NCI-H446 (cell line): ENCODE results near the gene OR56A5.
"Not testable (repeated sequence)": the region's sequence is repeated elsewhere in the genome, so short reads cannot be mapped to it uniquely, and the experiment has no call there.

Experiments
- DNase-seq, 2 experiments: peaks; one replicate each; lab custom pipeline; 2025; lab: John Stamatoyannopoulos, UW

The OR56A5 gene, protein sequence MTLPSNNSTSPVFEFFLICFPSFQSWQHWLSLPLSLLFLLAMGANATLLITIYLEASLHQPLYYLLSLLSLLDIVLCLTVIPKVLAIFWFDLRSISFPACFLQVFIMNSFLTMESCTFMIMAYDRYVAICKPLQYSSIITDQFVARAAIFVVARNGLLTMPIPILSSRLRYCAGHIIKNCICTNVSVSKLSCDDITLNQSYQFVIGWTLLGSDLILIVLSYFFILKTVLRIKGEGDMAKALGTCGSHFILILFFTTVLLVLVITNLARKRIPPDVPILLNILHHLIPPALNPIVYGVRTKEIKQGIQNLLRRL

DNA sequence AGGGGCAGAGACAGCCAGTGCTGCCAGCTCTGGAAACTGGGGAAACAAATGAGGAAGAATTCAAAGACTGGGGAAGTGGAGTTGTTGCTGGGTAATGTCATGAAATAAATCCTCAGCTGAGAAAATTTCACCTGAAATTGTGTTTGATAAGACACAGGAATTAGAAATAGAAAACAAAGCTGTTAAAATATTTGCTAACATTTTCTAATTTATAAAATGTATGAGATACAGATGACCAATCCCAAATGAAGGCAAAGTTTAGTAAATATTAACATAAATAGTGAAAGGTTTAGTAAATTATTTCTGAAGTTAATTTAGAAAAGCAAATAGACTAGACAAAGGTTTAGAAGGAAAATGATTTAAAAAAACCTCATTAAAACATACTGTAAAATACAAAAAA lies at the start of gene OR56A5:
Gene OR56A5 (minus strand): TSS at position 101 of the 400 bp plus-strand sequence. CDS start 0 bp downstream, at position 101.
- DNase-seq = no peak

- DNase-seq = no peak
Measured at GRCh38 chr11:6013042-6013441, 44.7 kb upstream of the OR56A5 start.

- no peak for DNase-seq
Measured at GRCh38 chr11:6012035-6012668, 43.9 kb upstream of the OR56A5 start.

- no peak for DNase-seq
Measured at GRCh38 chr11:6006846-6007245, 38.6 kb upstream of the OR56A5 start, which contains the start of gene OR56A4. OR56A4 (minus strand) TSS chr11:6006946; CDS start chr11:6002992, 3,954 bp downstream.

DNA sequence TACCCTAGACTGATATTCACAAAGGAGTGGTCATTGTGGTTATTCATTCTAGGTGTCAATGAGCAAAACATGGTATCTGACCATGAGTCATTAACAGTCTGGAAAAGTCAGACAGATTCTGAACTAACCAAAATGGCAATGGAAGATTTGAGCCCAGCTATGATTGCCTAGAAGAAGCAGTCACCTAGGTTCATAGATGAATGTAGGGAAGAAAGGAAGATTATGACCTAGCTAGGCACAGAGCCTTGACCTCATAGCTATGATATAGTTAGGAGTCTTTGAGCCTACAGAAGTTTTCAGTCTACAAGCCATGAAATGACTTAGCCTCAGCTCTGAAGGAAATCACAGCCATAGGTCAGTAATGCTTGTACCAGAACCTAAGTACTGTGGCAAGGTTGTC lies 38.1 kb upstream of the OR56A5 start:
- no peak for DNase-seq

- no peak for DNase-seq
Measured at GRCh38 chr11:6002202-6002699, 34.0 kb upstream of the OR56A5 start.

GRCh38 chr11:5994791-5995190 lies 26.5 kb upstream of the OR56A5 start:
- DNase-seq = no peak

- peak in 1 of 2 experiments; percentile 23 for DNase-seq
Measured at GRCh38 chr11:5992604-5993251, 24.4 kb upstream of the OR56A5 start.

DNA sequence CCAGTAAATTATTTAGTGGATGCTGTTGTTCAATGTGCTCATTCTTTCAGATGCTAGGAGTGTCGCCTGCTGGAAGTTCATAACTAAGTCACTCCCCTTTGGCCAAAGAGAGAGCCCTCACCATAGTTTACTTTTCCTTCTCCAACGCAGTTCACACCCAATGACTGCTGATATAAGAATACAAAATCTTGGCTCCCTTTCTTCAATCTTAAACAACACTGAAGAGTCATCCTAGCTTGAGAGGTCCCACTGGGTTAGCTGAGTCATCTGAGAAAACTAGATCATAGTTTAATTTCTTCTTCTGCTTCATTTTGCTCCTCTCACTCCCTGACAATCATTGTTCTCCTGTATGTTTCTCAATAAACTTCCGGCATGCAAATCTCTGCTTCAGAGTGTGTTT lies 23.9 kb upstream of the OR56A5 start:
- no peak for DNase-seq

- no peak for DNase-seq
Measured at GRCh38 chr11:5989203-5989602, 20.9 kb upstream of the OR56A5 start.

- no peak for DNase-seq
Measured at GRCh38 chr11:5986885-5987284, 18.6 kb upstream of the OR56A5 start, which contains the start of gene OR52L1. OR52L1 (minus strand) TSS chr11:5986985; CDS start chr11:5986930, 55 bp downstream.

GRCh38 chr11:5983443-5983842 lies 15.1 kb upstream of the OR56A5 start:
- no peak for DNase-seq

DNA sequence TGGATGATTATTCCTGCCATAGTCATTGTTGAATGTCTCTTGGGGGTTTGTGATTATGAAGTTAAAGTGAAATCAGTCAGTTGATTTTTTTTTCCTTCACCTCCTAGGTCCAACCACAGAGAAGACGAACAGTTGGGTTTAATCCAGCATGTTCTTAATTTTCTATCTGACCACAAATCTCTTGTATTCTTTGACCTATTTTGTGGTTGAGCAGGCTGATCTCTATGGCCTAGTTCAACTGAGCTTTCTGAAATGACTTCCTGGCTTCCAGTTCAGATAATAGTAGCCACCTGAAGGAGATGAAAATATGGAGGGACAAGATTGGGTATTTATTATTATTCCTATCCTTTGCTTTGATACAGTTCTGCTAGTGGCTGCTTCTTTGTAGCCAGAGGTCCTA lies 5.2 kb upstream of the OR56A5 start:
- no peak for DNase-seq

DNA sequence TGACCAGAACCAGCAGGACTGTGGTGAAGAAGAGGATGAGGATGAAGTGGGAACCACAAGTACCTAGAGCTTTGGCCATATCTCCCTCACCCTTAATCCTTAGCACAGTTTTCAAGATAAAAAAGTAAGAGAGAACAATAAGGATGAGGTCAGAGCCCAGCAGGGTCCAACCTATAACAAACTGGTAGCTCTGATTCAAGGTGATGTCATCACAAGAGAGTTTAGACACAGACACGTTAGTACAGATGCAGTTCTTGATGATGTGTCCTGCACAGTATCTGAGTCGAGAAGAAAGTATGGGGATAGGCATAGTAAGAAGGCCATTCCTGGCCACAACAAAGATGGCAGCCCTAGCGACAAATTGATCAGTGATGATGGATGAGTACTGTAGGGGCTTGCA lies 586 bp downstream of the OR56A5 start:
- DNase-seq = no peak

GRCh38 chr11:5966958-5967357 lies 1.3 kb downstream of the OR56A5 start:
- DNase-seq = no peak

DNA sequence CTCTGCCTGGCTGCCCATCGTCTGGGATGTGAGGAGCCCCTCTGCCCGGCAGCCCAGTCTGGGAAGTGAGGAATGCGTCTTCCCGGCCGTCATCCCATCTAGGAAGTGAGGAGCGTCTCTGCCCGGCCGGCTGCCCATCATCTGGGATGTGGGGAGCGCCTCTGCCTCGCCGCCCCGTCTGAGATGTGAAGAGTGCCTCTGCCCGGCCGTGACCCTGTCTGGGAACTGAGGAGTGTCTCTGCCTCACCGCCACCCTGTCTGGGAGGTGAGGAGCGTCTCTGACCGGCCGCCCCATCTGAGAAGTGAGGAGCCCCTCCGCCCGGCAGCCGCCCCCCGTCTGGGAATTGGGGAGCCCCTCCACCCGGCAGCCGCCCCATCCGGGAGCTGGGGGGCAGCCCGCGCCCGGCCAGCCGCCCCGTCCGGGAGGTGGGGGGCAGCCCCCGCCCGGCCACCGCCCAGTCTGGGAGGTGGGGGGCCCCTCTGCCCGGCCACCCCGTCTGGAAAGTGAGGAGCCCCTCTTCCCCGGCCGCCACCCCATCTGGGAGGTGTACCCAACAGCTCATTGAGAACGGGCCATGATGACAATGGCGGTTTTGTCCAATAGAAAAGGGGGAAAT lies 7.5 kb downstream of the OR56A5 start:
- not testable (repeated sequence) for DNase-seq

DNA sequence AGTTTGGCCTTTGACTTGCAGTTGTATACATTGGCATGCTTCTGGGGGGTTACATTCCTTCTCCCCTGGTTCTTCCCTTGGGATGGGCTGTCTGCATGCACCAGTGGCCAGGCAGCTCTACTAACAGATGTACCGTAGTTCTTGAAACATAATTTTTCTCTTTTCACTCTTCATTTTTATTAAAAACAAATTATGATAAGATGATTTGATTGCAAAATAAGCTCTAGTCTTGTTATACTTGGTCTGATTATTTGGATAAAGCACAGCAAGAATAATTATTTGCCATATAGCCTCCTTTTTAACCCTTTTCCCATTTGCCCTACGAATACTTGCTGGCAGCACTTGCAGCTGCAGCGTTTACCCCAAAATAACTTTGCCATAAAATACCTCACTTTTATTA lies 12.7 kb downstream of the OR56A5 start:
- no peak for DNase-seq

GRCh38 chr11:5941951-5942350 lies 26.3 kb downstream of the OR56A5 start, which contains the start of gene OR56A3:
OR56A3 (plus strand) TSS chr11:5942251; CDS start chr11:5947347, 5,096 bp downstream.
- DNase-seq = no peak

DNA sequence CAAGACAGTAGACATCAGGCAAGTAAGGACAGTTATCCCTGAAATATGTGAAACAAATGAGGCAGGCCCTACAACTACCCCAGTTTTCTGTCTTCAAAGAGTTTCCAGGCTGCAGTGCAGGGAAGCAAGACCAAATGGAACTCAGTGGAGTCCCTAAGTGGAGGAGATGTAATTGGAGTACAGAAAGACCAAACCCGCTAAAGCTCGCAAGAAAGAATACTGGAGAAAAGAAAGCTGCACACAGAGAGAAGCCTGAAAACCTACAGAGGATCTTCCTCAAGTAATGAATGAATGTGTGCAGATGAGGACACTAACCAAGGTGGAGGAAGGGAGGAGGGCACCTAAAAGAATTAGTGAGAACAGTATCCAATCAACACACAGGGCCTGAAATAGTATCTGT lies 27.5 kb downstream of the OR56A5 start:
- DNase-seq = no peak

DNA sequence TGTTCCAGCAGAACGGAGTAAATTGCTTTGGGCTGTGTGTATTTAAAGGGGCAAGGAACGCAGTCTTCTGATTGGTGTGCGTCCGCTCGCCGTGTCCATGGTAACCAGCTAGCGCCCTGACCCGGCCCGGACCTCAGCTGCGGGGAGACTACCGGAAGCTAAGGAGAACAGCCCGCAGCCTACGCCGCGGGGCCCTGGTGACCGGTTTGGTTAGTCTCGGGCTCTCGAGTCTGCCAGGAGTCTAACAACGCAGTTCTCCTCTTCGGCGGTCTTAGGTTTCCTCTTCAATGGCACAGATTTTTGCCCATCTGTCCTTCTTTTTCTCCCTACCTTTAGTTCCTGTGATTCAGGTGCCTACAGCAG lies 29.7 kb downstream of the OR56A5 start:
- no peak for DNase-seq

DNA sequence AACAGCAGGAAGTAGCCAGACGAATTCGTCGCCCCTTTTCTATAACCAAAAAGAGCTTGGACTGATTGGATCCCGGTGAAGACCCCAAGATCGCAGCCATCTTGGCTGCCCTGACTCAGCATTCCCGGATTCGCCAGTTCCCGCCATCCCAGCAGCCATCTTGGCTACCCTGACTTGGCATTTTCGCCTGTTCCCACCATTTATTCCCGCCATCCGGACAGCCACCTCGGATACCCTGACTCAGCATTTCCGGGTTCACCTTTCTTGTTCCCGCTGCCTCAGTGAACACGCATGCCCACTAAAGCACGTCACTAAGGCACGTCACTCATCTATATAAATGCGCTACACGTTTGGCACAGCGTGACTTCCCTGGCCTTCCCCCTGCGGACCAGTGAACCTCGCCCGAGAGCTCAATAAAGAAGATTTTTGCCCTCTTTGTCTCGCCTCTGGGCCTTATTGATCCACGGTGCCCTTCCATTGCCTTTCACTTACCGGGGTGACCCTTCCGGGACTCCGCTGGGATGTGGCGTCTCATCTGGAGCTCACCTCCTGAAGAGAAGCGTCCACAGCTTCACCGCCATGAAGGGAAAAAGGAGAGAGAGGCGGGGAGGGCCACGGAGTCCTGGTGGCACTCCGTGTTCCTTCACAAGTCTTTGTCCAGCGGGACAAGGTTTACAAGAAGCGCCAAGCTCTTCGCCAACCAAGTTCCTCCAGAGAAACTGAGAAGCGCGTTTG lies 30.3 kb downstream of the OR56A5 start:
- peak in 1 of 2 experiments; percentile 39 for DNase-seq

GRCh38 chr11:5933116-5933515 lies 35.2 kb downstream of the OR56A5 start:
- DNase-seq = no peak
